Measurements from ENCODE around the gene TXNDC12.

The TXNDC12 gene

DNA sequence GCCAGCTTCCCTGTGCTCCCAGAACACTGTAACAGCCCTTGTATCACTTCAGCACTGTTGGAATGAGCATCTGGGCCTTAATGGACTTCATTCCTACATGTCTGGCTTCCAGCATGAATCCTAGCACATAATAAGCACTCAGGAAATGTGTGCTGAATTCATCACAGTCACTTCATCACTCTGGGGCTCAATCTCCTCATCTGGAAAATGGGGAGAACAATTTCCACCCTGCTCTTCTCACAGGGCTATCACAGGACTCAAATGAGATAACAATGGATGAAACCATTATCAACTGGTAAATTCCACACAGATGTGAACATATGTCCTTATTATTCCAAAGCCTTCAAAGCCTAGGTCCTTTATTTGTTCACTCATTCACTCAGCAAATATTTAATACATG, 76.9 kb downstream of the TXNDC12 start:
- TF ChIP-seq ZNF488 (tag by site-specific recombination; IDR thresholded peaks at IDR 0.05) = no peak
- TF ChIP-seq ZNF341 (tag by site-specific recombination; IDR thresholded peaks at IDR 0.05; ENCODE audit: low read depth) = no peak
- no peak for TF ChIP-seq ZSCAN23 (tag by site-specific recombination; IDR thresholded peaks at IDR 0.05)
- no peak for TF ChIP-seq ZNF785 (tag by site-specific recombination; IDR thresholded peaks at IDR 0.05)
- TF ChIP-seq ZNF629 (tag by site-specific recombination; IDR thresholded peaks at IDR 0.05) = no peak
- TF ChIP-seq, protein P1, sequence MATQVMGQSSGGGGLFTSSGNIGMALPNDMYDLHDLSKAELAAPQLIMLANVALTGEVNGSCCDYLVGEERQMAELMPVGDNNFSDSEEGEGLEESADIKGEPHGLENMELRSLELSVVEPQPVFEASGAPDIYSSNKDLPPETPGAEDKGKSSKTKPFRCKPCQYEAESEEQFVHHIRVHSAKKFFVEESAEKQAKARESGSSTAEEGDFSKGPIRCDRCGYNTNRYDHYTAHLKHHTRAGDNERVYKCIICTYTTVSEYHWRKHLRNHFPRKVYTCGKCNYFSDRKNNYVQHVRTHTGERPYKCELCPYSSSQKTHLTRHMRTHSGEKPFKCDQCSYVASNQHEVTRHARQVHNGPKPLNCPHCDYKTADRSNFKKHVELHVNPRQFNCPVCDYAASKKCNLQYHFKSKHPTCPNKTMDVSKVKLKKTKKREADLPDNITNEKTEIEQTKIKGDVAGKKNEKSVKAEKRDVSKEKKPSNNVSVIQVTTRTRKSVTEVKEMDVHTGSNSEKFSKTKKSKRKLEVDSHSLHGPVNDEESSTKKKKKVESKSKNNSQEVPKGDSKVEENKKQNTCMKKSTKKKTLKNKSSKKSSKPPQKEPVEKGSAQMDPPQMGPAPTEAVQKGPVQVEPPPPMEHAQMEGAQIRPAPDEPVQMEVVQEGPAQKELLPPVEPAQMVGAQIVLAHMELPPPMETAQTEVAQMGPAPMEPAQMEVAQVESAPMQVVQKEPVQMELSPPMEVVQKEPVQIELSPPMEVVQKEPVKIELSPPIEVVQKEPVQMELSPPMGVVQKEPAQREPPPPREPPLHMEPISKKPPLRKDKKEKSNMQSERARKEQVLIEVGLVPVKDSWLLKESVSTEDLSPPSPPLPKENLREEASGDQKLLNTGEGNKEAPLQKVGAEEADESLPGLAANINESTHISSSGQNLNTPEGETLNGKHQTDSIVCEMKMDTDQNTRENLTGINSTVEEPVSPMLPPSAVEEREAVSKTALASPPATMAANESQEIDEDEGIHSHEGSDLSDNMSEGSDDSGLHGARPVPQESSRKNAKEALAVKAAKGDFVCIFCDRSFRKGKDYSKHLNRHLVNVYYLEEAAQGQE (tag by site-specific recombination; IDR thresholded peaks at IDR 0.05) = no peak
- TF ChIP-seq ZNF324 (tag by site-specific recombination; IDR thresholded peaks at IDR 0.05) = no peak
- TF ChIP-seq SP7 (tag by site-specific recombination; IDR thresholded peaks at IDR 0.05) = no peak
- TF ChIP-seq ZNF433 (tag by site-specific recombination; IDR thresholded peaks at IDR 0.05; ENCODE audit: low read depth) = no peak
- no peak for TF ChIP-seq ZNF548 (tag by site-specific recombination; IDR thresholded peaks at IDR 0.05)
- no peak for TF ChIP-seq ZNF184 (tag by site-specific recombination; IDR thresholded peaks at IDR 0.05)
- CTCF ChIA-PET = no interaction called here

DNA sequence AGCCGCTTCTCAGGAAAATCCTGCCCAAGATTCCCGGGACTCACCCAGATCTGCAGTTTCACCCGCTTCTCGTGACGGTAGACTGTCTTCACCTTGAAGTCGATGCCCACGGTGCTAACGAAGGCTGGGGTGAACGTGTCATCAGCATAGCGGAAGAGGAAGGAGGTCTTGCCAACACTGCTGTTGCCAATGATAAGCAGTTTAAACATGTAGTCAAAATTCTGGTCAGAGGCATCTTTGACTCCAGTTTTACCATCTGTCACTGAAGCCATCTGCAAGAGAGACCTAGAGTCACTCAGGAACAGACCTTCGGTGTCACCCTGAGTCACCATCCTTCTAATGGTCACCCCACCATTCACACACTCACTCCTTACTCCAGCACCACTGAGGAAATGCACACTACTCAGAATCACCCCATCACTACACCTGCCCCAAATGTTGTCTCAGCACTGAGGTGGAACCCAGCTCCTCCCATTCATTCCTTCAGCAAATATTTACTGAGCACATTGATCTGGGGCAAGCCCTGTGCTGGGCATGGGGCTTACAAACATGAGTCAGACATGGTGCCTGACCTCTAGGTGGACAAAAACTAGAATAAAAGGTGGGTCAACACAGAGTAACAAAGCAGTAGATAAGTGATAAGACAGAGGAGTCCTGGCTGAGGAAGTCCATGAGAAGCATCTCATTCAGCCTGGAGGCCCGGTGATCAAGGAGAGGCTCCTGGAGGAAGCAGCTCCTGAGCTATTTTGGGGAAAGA, 78.0 kb downstream of the TXNDC12 start:
- H3K36me3 ChIP-seq (ENCODE audit: control insufficient read depth in 2 of 2, insufficient read depth in 1 of 2, low read length in 2 of 2) = peaks cover 0 to 12% of the 10 kb centered on the region in 2 experiments; a peak in 1 of 3 replicates
- no peak overlapping the region for H3K27ac ChIP-seq (ENCODE audit: extremely low read depth, low read depth, low read length)
- TF ChIP-seq TCF7L2 (IDR thresholded peaks at IDR 0.05; ENCODE audit: borderline replicate concordance, low read depth, low read length) = no peak
- no peak for TF ChIP-seq ZNF10 (tag by site-specific recombination; IDR thresholded peaks at IDR 0.05)
- TF ChIP-seq ZNF768 (tag by site-specific recombination; IDR thresholded peaks at IDR 0.05) = no peak
- TF ChIP-seq ZBTB7A (tag by site-specific recombination; IDR thresholded peaks at IDR 0.05; ENCODE audit: low read depth) = no peak
- TF ChIP-seq ZNF488 (tag by site-specific recombination; IDR thresholded peaks at IDR 0.05) = no peak
- TF ChIP-seq ZBTB21 (tag by site-specific recombination; IDR thresholded peaks at IDR 0.05) = no peak
- TF ChIP-seq ZFHX2 (tag by site-specific recombination; conservative IDR thresholded peaks at IDR 0.05) = no peak
- no peak for TF ChIP-seq ZNF404 (tag by site-specific recombination; IDR thresholded peaks at IDR 0.05)
- no peak for TF ChIP-seq ZNF335 (tag by site-specific recombination; conservative IDR thresholded peaks at IDR 0.05)
- TF ChIP-seq ZNF596 (tag by site-specific recombination; IDR thresholded peaks at IDR 0.05) = no peak
- no peak for TF ChIP-seq ZNF394 (tag by site-specific recombination; IDR thresholded peaks at IDR 0.05; ENCODE audit: borderline replicate concordance)
- peaks cover 5% of the 10 kb centered on the region for H3K4me1 ChIP-seq (ENCODE audit: control insufficient read depth, insufficient read depth, low read length)
- H3K9me3 ChIP-seq (ENCODE audit: control insufficient read depth, insufficient read depth, low read depth, low read length) = no peaks in the 10 kb centered on the region
- CTCF ChIA-PET = no interaction called here
- POLR2A ChIA-PET = no interaction called here
- no peak overlapping the region for H3K4me3 ChIP-seq (ENCODE audit: low read depth, low read length)

More for the DNA sequence above, 76.9 kb downstream of the TXNDC12 start:
- peaks cover 0 to 12% of the 10 kb centered on the region in 2 experiments; a peak in 1 of 3 replicates for H3K36me3 ChIP-seq (ENCODE audit: control insufficient read depth in 2 of 2, insufficient read depth in 1 of 2, low read length in 2 of 2)
- POLR2A ChIA-PET = no interaction called here
- H3K27ac ChIP-seq (ENCODE audit: extremely low read depth, low read depth, low read length) = no peak overlapping the region
- peaks cover 5% of the 10 kb centered on the region for H3K4me1 ChIP-seq (ENCODE audit: control insufficient read depth, insufficient read depth, low read length)
- no peak overlapping the region for H3K4me3 ChIP-seq (ENCODE audit: low read depth, low read length)
- no peaks in the 10 kb centered on the region for H3K9me3 ChIP-seq (ENCODE audit: control insufficient read depth, insufficient read depth, low read depth, low read length)
